ENCODE measurements around the gene ADAMTS18.
"Not testable (repeated sequence)": the region's sequence is repeated elsewhere in the genome, so short reads cannot be mapped to it uniquely, and the experiment has no call there.

Gene ADAMTS18

DNA sequence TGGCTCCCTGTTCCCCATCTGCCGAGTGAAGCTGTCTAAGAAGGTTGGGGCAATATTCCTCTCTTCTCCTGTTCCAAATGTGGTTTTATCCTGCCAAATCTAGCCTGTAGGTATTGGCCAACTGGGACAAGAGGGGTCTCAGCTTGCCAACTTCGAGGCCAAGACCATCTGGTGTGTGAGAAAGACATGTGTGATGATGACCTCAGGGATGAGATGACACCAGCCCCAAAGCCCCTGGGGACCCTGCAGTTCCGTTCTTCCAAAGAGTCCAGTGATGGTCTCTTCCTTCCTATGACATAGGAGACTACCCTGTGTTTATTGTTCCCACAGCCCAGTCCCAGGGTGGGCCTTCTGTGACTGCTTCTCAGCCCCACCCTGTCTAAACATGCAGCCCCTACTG lies 34.8 kb upstream of the ADAMTS18 start:
- DNase-seq (ENCODE audit: low spot score) (no peak), ATAC-seq (ENCODE audit: low read depth) (no peak)
- no peaks in the 10 kb centered on the region for H3K36me3 ChIP-seq (ENCODE audit: low read depth)
- no peaks in the 10 kb centered on the region for H3K9me3 ChIP-seq (ENCODE audit: severe bottlenecking)
- no peak overlapping the region for H3K27ac ChIP-seq (ENCODE audit: poor library complexity, severe bottlenecking)
- no peak for TF ChIP-seq CTCF (IDR thresholded peaks at IDR 0.05; ENCODE audit: poor library complexity, severe bottlenecking)
- H3K4me1 ChIP-seq (ENCODE audit: insufficient read depth, poor library complexity, severe bottlenecking) = no peaks in the 10 kb centered on the region
- no peak overlapping the region for H3K4me3 ChIP-seq (ENCODE audit: severe bottlenecking)
- H3K27me3 ChIP-seq (ENCODE audit: insufficient read depth, poor library complexity, severe bottlenecking) = peaks cover 38% of the 10 kb centered on the region

DNA sequence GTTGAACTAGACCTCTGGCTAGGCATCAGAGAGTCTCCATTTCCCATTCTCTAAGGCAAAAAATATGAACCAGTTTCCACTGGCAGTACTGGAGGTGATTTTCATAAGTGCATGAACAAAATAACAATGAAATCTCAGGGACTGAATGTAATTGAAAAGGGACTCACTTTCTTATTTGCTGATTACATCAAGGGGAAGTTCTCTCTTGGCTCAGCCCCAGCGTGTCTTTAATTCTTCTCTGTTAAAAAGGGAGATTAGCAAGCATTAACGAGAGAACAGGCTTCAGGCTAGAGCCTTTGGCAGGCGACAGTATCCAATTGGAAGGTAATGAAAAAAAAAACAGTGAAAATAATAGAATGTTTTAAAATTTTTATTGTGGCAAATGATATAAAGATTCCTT lies 34.0 kb upstream of the ADAMTS18 start:
- Histone ChIP-seq H3K36me3 (ENCODE audit: low read depth) (no peaks in the 10 kb centered on the region), H3K27ac (ENCODE audit: poor library complexity, severe bottlenecking) (no peak overlapping the region), H3K27me3 (ENCODE audit: insufficient read depth, poor library complexity, severe bottlenecking) (peaks cover 38% of the 10 kb centered on the region), H3K4me1 (ENCODE audit: insufficient read depth, poor library complexity, severe bottlenecking) (no peaks in the 10 kb centered on the region), H3K4me3 (ENCODE audit: severe bottlenecking) (no peak overlapping the region), H3K9me3 (ENCODE audit: severe bottlenecking) (no peaks in the 10 kb centered on the region)
- ATAC-seq (ENCODE audit: low read depth) (no peak), DNase-seq (ENCODE audit: low spot score) (no peak)
- TF ChIP-seq CTCF (IDR thresholded peaks at IDR 0.05; ENCODE audit: poor library complexity, severe bottlenecking) = no peak

DNA sequence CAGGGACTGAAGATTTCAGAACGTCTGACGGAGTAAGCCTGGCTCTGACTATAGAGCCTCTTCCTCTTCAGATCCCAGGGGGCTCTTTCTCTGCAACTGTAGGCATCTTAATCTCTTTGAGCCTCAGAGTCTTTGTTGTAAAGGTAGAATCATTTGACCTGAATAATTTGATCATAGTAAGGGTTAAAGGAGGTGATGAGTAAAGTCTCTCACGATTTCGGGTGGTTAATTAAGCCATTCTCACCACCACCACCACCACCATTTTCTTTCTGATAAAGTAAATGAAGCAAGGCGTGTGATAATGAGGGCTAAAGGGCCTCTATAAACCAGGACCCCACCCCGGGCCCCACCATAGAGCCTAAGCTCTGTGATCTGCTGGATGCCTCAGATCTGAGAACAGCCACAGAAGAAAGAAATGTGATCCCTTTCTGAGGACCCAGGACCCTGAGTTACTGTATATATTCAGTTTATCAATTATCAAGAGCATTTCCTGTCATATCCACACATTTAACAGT lies 33.0 kb upstream of the ADAMTS18 start:
- Histone ChIP-seq H3K36me3 (ENCODE audit: low read depth) (no peaks in the 10 kb centered on the region), H3K27me3 (ENCODE audit: insufficient read depth, poor library complexity, severe bottlenecking) (peaks cover 34% of the 10 kb centered on the region), H3K4me1 (ENCODE audit: insufficient read depth, poor library complexity, severe bottlenecking) (no peaks in the 10 kb centered on the region), H3K9me3 (ENCODE audit: severe bottlenecking) (no peaks in the 10 kb centered on the region), H3K27ac (ENCODE audit: poor library complexity, severe bottlenecking) (no peak overlapping the region), H3K4me3 (ENCODE audit: severe bottlenecking) (no peak overlapping the region)
- no peak for DNase-seq (ENCODE audit: low spot score)
- no peak for TF ChIP-seq CTCF (IDR thresholded peaks at IDR 0.05; ENCODE audit: poor library complexity, severe bottlenecking)
- no peak for ATAC-seq (ENCODE audit: low read depth)

DNA sequence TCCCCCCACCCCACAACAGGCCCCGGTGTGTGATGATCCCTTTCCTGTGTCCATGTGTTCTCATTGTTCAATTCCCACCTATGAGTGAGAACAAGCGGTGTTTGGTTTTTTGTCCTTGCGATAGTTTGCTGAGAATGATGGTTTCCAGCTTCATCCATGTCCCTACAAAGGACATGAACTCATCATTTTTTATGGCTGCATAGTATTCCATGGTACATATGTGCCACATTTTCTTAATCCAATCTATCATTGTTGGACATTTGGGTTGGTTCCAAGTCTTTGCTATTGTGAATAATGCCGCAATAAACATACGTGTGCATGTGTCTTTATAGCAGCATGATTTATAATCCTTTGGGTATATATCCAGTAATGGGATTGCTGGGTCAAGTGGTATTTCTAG lies 28.8 kb upstream of the ADAMTS18 start:
- ATAC-seq (ENCODE audit: low read depth); H3K4me3 ChIP-seq (ENCODE audit: severe bottlenecking); H3K36me3 ChIP-seq (ENCODE audit: low read depth); H3K27ac ChIP-seq (ENCODE audit: poor library complexity, severe bottlenecking); H3K9me3 ChIP-seq (ENCODE audit: severe bottlenecking); H3K4me1 ChIP-seq (ENCODE audit: insufficient read depth, poor library complexity, severe bottlenecking); DNase-seq (ENCODE audit: low spot score): not testable (repeated sequence)
- H3K27me3 ChIP-seq (ENCODE audit: insufficient read depth, poor library complexity, severe bottlenecking) = peaks cover 30% of the 10 kb centered on the region

DNA sequence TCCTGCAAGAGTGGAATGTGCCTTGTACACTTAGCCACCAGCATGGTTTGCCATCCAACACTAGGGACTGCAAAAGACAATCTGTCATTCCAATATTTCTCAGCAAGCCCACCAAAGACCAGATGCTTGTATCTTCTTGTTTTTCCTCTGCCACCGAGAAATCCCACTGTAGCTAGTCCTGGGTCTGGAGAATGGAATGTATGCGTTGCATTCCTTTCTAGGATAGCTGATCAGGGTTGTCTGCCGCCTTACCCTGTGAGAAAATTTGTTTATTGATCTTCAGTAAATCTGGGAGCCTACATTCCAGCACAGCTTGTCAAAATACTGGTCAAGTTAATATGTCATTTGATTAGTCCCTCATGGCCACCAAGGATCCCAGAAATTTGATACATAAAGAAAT lies 28.1 kb upstream of the ADAMTS18 start:
- no peak overlapping the region for H3K27ac ChIP-seq (ENCODE audit: poor library complexity, severe bottlenecking)

More for the DNA sequence above, 28.1 kb upstream of the ADAMTS18 start:
- DNase-seq (ENCODE audit: low spot score) (no peak), ATAC-seq (ENCODE audit: low read depth) (no peak)
- H3K9me3 ChIP-seq (ENCODE audit: severe bottlenecking) = no peaks in the 10 kb centered on the region
- TF ChIP-seq CTCF (IDR thresholded peaks at IDR 0.05; ENCODE audit: poor library complexity, severe bottlenecking) = no peak
- H3K4me1 ChIP-seq (ENCODE audit: insufficient read depth, poor library complexity, severe bottlenecking) = no peaks in the 10 kb centered on the region
- no peaks in the 10 kb centered on the region for H3K36me3 ChIP-seq (ENCODE audit: low read depth)
- peaks cover 25% of the 10 kb centered on the region for H3K27me3 ChIP-seq (ENCODE audit: insufficient read depth, poor library complexity, severe bottlenecking)
- no peak overlapping the region for H3K4me3 ChIP-seq (ENCODE audit: severe bottlenecking)
